ENCODE measurements around the gene MISP3.

DNA sequence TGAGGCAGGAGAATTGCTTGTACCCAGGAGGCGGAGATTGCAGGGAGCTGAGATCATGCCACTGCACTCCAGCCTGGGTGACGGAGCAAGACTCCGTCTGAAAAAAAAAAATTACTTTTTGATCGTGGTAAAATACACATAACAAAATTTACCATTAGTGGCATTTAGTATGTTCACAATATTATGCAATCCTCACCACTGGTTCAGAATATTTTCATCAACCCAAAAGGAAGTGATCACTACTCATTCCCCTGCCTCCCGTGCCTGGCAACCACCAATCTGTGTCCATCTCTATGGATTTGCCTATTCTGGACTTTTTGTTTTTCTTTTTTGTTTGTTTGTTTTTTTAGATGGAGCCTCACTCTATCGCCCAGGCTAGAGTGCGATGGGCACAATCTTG lies 9.5 kb upstream of the MISP3 start:
- TF ChIP-seq POLR2A (IDR thresholded peaks at IDR 0.05), result no peak
- TF ChIP-seq, protein P1, sequence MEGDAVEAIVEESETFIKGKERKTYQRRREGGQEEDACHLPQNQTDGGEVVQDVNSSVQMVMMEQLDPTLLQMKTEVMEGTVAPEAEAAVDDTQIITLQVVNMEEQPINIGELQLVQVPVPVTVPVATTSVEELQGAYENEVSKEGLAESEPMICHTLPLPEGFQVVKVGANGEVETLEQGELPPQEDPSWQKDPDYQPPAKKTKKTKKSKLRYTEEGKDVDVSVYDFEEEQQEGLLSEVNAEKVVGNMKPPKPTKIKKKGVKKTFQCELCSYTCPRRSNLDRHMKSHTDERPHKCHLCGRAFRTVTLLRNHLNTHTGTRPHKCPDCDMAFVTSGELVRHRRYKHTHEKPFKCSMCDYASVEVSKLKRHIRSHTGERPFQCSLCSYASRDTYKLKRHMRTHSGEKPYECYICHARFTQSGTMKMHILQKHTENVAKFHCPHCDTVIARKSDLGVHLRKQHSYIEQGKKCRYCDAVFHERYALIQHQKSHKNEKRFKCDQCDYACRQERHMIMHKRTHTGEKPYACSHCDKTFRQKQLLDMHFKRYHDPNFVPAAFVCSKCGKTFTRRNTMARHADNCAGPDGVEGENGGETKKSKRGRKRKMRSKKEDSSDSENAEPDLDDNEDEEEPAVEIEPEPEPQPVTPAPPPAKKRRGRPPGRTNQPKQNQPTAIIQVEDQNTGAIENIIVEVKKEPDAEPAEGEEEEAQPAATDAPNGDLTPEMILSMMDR (IDR thresholded peaks at IDR 0.05), result no peak
- TF ChIP-seq EP300 (IDR thresholded peaks at IDR 0.05), result no peak
